ENCODE results near the gene GAB2.

The GAB2 gene

DNA sequence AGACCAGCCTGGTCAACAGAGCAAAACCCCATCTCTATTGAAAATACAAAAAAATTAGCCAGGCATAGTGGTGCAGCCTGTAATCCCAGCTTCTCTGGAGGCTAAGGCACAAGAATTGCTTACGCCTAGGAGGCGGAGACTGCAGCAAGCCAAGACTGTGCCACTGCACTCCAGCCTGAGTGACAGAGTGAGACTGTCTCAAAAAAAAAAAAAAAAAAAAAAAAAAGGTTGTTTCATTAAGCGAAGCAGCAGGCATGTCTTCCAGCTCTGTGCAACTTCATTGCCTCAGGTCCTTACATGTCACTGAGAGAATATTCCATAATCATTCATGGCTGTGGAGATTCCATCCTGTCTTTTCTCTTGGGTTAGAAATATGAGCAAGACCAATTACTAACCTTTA is 16.9 kb downstream of the GAB2 start:
- no peak for DNase-seq (ENCODE audit: low read depth in 2 of 2)

DNA sequence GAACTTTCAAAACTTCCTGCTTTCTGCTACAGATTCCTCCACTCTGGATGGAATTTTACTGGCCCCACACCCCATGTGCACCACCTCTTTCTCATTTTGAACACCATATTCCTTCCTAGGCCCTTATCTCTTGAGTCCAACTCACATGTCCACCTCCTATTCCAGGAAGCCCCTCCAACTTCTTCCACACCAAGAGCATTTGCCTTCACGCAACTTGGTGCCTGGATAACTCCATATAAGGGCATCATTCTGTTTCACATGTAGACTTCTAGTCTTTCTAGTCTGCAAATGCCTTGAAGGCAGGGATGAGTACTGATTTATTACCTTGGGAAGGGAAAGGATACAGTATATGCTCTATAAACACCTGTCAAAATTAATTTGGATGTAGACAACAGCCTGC is 17.5 kb downstream of the GAB2 start:
- DNase-seq (ENCODE audit: low read depth in 2 of 2) = no peak

DNA sequence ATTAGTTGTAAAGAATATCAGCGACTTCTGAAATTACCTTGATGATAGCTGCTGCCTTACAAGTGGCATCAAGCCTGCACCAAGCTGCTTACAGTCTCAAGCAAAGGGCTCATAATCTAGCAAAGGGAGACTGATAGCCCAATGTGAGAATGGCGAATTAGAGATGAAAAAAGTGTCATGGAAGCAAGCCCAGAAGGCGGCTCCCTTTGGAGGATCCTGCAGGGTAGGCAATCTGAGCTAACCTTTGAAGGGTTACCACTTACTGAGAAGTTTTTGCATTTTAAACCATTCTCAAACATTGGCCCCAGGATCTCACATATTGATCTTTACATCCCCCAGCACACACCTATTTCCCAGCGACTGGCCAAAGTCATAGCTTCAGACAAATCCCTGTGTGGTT is 18.5 kb downstream of the GAB2 start:
- no peak for DNase-seq (ENCODE audit: low read depth in 2 of 2)

DNA sequence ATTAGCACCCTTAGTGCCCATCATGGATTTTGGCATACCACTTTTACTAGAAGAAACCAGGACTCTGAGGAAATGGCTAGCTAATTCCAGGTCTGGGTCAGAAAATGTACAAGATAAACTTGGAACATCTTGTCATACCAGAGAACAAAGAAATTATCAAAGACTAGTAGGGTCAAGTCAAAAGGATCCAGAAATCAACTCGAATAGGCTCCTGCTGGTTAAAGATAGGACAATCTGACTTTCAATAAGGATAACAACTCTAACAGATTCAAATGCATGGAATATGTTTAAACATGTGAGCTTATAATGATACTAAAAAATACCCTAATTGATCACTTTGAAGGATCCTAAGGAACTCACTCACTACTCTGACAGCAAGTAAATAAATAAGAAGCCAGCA is 18.9 kb downstream of the GAB2 start:
- no peak for DNase-seq (ENCODE audit: low read depth in 2 of 2)

DNA sequence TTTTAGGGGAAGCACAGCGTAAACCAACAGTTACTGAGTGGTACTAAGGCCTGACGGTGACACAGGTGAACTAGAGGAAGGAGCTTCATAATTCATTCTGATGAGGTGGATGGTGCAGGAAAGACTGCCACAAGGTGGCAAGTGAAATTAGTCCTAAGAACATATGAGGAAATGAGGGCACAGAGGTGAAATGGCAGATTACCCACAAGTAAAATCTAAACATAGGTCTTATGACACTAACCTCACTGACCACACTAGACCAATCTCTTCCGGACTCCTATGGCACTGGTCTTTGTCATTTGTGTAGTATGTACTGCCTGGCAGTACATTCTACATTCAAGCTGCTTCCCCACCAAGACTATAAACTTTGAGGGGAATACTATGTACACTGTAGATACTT is 20.2 kb downstream of the GAB2 start:
- no peak for DNase-seq (ENCODE audit: low read depth in 2 of 2)

DNA sequence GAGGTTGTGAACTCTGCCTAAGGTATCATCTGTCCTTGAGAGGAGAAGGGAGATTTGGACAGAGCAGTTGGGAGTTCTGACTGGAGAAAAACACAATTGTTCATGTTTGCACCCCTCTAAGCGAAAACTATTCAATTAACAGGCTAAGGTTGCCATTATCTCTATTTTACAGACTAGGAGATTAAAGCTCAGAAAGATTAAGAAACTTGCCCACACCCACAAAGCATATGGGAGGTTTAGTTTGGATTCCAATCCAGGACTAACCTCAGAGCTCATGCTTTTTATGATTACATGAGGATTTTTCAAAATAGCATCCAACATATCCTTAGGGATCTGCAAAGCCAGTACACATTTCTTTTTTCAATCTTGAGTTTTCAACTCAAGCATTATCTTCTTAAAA is 22.0 kb downstream of the GAB2 start:
- DNase-seq (ENCODE audit: low read depth in 2 of 2) = no peak

DNA sequence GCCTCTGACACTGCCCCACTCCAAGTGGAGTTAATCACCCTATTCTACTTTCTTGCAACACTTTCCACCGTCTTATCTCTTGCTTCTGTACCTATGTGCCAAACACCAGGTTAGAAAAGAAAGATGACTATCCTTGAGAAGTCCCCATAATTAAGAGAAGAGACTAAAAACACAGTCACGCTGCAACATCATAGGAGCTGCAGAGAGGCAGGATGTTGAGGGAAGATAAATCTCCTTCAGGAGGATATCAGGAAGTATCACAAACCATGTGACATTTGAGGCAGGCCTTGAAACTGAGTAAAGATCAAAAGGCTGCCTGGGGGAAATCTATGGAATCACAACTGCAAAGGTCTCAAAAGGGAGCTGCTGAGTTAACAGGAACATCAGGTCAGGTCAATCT is 24.8 kb downstream of the GAB2 start:
- no peak for DNase-seq (ENCODE audit: low read depth in 2 of 2)

DNA sequence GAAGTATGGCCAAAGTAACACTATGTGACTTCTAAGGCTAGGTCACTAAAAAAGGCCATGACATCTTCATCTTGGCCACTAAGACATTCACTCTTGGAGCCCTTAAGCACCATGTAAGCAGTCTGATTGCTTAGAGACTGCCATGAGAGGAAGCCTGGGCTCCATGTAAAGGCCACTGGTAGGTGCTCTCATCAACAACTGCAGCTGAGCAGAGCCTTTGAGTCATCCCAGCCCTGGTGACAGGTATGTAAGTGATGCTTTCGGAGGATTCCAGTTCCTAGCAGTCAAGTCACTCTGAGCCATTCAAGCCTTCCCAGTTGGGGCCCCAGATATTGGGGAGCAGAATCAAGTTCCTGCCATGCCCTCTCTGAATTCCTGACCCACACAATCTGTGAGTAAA is 26.2 kb downstream of the GAB2 start:
- DNase-seq (ENCODE audit: low read depth in 2 of 2) = no peak

DNA sequence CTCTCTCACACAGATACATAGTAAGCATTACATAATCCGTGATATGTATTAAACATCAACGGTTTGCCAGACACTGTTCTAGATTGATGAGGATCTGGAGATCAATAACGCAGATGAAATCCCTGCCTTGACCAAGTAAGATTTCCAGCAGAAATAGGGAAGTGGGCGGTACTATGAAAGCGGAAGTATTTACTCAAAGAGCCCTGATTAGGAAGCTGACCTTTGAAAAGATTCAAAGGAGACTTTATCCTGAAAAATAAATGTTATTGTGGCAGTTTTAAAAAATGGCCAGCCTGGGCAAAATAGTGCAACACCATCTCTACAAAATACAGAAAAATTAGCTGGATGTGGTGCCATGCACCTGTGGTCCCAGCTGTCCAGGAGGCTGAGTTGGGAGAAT is 26.8 kb downstream of the GAB2 start:
- DNase-seq (ENCODE audit: low read depth in 2 of 2) = no peak

DNA sequence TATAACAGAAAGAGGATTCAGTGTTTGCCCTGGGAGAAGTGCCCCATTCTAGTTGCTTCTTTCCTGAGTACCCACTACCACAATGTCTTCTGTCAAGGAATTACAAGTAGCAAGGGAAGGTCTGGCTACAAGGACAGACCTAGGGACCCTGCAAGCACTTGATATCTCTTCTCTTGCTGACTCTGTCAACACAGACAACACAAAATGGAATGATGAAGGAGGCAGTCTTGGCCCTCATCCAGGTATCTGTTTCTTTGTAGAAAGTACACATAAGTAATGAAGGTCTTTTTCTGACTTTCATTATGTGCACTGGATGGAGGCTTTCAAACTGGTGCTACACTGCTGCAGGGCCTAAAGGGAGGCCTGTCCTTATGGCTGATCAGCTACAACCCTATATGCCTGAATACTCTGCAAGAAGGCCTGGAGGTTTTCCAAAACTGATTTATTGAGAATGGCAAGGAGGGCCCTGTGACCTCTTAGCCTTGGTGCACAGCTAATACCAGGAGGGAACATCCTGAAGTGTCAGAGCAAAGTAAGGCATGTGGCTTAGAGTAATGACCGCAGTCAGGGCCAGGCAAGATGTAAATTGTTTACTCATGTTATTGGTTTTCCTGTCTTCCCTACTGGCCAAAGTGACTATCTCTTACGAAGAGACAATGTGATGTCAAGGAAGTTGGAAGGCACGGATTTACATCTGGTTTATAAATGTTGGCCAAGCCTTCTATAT is 31.2 kb downstream of the GAB2 start:
- DNase-seq (ENCODE audit: low read depth in 2 of 2) = no peak

DNA sequence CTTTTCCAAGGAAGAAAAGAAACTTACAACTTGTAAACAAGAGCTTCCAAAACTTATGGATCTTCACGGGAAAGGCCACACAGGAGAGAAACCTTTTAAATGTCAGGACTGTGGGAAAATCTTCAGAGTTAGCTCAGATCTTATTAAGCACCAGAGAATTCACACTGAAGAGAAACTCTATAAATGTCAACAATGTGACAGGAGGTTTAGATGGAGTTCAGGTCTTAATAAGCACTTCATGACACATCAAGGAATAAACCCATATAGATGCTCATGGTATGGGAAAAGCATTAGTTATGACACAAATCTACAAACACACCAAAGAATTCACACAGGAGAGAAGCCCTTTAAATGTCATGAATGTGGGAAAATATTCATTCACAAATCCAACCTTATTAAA is 32.4 kb downstream of the GAB2 start:
- DNase-seq (ENCODE audit: low read depth in 2 of 2) = no peak

DNA sequence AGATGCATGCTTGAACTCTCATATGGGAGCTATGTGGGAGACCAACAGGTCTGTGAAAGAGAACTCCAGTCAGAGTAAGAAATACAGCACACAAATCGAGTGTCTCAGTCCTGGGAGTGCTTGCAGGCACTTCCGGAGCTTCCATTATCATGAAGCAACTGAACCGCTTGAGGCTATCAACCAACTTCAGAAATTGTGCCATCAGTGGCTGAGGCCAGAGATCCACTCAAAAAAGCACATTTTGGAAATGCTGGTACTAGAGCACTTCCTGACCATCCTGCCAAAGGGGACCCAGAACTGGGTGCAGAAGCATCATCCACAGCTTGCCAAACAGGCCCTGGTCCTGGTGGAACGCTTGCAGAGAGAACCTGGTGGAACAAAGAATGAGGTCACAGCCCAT is 33.4 kb downstream of the GAB2 start:
- no peak for DNase-seq (ENCODE audit: low read depth in 2 of 2)

DNA sequence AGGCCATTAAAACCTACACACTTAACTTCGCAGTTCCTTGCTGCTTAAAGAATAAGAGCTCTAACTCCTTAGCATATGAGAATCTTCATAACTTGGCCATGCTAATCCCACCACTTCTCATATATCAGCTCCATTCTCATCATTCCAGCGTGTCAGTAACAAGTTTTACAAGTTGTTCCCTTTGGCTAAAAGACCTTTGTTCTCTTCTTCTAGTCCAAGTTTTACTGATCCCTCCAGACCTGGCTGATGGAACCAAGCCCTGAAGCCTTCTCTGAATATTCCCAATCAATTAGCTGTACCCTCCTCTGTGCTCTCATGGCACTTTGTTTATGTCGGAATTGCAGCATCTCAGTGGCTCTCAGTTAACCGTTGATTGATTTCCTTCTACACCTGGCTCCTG is 35.8 kb downstream of the GAB2 start:
- DNase-seq (ENCODE audit: low read depth in 2 of 2) = peak; percentile 24 to 39

DNA sequence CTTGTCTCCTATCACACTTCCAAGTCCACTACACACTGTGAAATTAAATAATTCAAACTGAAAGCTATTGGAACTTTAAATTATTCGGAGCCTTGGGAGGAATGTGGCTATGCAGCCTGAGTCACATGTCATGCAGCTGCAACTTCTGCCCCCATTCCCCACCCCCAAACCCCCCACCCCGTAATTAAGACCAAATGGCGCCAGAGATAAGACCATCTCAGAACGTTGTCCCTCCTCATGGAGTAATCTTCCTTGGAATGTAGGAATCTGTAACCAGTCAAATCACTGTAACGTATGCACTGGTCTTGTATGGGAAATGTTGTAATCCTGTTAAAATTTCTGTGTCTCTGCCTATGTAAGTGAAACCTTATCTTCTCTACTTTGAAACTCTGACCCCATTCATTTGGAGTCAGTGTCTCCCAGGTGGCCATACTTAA is 37.0 kb downstream of the GAB2 start:
- DNase-seq (ENCODE audit: low read depth in 2 of 2) = peak; percentile 90 to 92

DNA sequence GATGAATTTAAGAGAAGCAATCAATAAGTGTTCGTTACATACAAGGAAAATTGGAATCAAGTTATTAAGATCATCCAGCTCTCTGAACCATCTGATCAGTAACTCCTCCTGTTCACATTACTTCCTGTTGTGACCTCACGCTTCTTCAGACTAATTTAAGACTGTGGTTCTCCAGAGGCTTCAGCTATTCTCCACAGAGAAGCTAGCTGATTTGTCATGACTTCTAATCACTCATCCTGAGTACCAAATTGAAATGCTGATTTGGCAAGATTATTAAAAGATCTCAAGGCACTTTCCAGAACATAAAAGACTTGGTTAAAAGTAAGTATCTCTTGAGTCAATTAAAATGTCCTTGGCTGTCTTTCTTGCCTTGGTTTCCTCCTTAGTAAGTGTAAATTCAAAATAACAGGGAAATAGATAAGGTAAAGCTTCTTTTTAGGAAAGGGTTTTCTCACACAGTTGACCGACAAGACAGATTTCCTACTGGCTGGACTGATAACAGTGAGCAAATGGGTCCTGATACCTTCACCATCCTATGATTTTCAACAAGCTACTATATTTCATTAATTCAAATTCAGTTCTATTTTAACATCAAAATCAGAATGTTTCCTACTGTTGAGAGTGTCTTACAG is 38.5 kb downstream of the GAB2 start:
- DNase-seq (ENCODE audit: low read depth in 2 of 2) = peak; percentile 28 to 35

DNA sequence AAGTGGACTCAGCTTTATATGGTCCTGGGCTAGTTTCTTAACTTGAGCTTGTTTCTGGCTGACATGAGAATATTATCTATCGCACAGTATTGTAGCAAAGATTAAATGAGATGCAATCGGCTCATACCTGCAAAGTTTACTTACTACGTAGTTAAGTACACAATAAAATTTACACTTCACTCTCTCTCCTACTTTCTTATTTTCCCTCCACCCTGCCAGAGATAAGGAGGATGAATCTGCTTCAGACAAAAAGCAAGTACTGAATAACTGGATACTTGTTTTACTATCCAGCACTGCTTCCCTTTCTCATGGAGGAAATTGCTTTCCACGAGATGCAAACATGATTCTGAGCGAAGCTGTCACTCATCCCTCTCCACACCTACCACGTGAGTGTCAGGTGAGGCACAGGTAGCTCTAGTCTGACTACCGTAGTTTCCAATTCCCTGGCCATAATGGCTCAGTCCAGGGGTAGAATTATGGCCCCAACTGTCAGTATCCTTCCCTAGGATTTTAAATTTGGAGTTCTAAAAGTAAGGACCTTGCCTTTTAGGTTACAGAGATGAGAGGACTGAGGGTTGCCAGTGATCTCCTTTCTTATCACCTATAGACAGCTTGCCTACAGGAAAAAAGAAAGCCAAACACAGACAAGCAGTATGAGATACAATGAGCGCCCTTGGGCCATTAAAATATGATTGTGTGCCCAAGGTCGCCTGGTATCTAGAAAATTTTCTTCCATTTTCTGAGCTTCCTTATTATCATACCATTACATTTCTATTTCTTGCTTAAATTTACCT is 39.8 kb downstream of the GAB2 start:
- no peak for DNase-seq (ENCODE audit: low read depth in 2 of 2)

DNA sequence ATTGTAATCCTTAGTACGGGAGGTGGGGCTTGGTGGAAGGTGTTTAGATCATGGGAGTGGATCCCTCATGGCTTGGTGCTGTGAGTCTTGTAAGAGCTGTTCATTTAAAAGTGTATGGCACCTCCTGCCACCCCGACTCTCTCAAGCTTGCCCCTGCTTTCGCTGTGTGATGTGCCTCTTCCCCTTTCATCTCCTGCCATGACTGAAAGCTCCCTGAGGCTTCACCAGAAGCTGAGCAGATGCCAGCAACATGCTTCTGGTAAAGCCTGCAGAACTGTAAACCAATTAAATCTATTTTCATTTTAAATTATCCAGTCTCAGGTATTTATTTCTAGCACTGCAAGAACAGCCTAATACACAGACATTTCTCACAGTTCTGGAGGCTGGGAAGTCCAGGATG is 40.8 kb downstream of the GAB2 start:
- no peak for DNase-seq (ENCODE audit: low read depth in 2 of 2)

DNA sequence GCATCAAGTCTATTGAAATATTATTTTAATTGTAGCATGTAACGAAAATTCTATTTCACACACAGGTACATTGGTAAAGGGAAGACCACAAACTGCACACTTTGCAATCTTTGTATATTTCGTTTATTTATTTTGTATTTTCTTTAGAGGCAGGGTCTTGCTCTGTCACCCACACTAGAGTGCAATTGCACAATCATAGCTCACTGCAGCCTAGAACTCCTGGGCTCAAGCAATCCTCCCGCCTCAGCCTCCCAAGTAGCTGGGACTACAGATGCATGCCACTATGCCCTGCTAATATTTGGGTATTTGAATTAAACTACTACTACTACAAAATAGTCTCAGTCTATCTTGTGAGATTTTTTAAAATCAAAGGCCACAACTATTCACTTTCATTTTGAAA is 42.7 kb downstream of the GAB2 start:
- no peak for DNase-seq (ENCODE audit: low read depth in 2 of 2)

DNA sequence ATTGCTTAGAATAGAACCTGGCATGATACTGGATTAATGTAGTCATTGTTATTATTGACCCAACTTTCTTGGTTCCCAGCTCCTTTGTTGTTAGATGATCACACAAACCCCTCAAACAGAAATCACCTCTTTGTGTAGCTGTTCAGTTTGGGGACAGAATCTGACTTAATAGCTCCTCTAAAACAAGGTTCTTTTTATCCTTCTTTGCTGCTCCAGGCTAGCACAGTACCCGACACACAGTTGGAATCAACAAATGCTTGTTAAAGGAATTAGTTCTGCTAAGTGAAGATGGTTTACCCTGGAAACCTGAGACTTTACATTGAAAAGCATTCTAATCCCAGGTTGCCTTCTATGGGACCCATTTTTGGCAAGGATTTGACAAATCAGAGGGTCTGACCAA is 43.9 kb downstream of the GAB2 start:
- DNase-seq (ENCODE audit: low read depth in 2 of 2) = no peak

DNA sequence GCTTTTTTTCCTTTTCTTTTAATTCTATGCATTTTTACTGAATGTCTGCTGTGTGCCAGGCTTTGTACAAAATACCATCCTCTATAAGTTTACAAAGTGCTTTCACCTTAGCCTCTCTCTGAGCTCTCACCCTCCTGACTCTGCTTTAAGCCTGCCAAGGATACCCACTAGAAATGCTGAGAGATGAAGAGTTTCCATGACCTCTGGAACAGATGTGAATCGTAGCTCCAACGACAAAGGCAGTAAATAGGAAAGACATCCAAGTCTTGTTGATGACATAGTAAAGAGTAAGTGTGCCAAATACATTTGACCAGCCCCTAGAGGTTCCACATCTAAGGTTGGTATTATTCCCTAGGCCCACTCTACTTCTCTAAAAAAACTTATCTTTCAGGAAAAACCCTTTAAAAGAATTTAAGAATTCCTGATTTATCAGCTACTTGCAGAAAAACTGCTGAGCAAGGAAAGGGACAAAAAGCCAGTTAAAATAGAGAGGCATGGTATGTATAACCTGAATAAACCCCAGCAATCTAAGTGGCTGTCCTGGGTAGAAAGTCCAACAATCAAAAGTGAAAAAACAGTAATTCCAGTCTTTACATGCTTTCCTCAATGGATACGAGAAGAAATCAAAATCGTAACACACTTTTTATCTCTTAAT is 45.4 kb downstream of the GAB2 start:
- DNase-seq (ENCODE audit: low read depth in 2 of 2) = no peak

DNA sequence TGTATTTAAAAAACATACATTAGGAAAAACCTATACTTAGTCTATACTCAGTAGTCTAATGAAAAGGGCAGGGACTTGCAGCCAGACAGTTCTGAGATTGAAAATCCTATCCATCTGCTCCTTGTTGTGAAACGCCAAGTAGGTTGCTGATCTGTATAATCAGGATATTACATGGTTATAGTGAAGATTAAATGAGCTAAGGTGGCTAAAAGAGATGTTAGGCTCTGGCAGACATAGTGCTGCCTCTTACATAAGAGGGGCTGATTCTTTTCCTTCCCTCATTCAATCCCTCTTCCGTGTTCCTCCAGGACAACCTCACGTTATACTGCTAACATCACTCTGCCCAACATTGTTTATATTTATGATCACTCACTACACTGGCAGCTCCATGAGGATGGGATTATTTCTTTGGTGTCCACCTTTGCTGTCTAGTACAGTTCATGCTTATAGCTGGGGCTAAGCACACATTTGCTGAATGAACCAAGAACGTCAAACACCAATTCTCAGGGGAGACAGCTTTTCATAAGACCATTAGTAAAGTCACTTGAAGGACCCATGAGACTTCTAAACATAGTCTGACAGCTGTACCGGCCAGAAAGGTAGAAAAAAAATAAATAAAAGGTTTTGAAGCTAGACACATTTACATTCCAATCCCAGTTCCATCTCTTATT is 46.3 kb downstream of the GAB2 start:
- no peak for DNase-seq (ENCODE audit: low read depth in 2 of 2)
